CD4-positive, alpha-beta T cell treated with Interleukin-21 for 1 hour (primary cell): ENCODE measurements around the gene ELOVL3.
"Not testable (repeated sequence)": the region's sequence is repeated elsewhere in the genome, so short reads cannot be mapped to it uniquely, and the experiment has no call there.

Source experiments
- DNase-seq: peaks from one replicate; pipeline ENCODE4 v3.0.0-alpha.2; 2020

The ELOVL3 gene, protein sequence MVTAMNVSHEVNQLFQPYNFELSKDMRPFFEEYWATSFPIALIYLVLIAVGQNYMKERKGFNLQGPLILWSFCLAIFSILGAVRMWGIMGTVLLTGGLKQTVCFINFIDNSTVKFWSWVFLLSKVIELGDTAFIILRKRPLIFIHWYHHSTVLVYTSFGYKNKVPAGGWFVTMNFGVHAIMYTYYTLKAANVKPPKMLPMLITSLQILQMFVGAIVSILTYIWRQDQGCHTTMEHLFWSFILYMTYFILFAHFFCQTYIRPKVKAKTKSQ

GRCh38 chr10:102225646-102226541 is at the start of gene ELOVL3:
TSS of gene ELOVL3 (plus strand) at chr10:102226299. CDS start at chr10:102226549, 250 bp downstream.
- DNase-seq, result peak; percentile 92

DNA sequence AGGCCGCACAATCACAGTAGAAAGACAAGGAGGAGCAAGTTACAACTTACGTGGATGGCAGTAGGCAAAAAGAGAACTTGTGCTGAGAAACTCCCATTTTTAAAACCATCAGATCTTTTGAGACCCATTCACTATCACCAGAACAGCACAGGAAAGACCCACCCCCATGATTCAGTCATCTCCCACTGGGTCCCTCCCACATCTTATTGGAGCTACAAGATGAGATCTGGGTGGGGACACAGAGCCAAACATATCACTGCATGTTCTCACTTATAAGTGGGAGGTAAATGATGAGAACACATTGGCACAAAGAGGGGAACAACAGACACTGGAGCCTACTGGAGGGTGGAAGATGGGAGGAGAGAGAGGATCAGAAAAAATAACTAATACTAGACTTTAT is 41.5 kb upstream of the ELOVL3 start:
- DNase-seq, result no peak

DNA sequence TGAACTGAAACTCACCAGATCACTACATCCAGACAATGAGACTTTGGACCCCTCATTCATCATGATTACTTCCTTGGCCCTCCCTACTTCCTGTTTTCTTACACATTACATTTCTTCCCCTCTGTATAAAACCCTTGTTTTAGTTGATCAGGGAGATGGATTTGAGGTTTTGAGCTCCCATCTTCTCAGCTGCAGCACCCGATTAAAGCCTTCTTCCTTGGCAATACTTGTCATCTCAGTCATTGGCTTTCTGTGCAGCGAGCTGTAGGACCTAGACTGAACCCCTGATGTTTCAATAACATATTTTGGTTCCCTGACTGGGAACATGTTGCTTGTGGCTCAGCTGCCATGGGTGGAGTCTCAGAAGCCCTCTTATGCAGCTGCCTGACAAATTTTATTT is 40.8 kb upstream of the ELOVL3 start:
- DNase-seq, result no peak

GRCh38 chr10:102185811-102186527 is 40.1 kb upstream of the ELOVL3 start:
- DNase-seq, result no peak

DNA sequence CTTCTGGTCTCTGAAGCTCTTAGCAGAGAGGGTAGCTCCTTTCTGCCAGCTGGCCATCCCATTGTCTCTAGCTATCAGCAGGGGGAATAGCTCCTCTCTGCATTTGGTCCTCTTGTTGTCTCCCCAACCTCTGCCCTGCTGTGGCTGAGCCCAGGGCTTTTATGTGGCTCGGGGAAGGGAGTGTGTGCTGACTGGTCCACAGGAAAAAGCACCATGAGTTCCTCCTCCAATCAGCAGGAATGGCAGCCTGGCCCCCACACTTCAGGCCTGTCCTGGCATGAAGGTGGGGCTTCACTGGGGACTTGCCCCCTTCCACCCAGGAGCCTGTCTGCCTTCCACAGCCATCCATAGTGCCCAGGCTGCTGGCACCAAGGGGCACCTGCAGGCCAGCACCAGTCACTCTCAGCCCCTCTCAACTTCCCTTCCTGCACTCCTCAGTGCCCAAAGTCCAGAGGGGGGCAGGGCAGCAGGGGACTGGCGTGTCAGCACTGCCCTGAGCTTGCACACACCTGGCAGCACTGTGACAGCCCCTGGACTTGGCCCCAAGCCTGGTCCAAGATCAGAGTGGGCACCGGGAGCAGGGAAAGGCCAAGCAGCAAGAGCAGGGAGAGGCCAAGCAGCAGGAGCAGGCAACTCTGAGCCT is 37.7 kb upstream of the ELOVL3 start:
- DNase-seq, result no peak

- DNase-seq, result peak; percentile 19
These were observed 36.9 kb upstream of the ELOVL3 start for GRCh38 chr10:102188941-102189898.

GRCh38 chr10:102191956-102192355 is 34.1 kb upstream of the ELOVL3 start:
- no peak for DNase-seq

DNA sequence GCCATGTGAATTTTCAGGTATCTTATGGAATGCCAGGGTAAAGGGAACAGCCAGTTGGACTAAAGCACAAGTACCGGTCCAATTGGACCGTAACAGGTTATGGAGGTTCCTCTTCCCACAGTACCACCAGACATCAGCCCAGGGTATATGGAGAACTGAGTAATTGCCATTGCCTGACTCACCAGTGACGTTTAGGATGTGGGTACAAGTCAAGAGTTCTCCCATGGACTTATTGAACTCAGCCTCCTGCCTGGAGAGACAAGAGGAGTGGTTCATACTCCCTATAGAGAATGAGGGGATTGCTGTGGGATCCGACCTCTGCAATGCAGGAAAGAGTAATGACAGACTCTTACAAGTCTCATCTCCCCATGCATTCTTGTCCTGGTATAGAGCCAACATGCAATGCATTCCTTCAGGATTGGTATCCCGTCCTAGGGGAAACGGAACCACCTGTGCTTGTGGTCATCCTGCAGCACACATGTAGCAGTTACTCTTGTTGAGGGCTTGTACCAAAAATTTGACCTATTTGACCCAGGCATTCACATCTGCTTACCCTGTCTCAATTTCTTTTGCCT is 30.7 kb upstream of the ELOVL3 start:
- DNase-seq, result no peak

DNA sequence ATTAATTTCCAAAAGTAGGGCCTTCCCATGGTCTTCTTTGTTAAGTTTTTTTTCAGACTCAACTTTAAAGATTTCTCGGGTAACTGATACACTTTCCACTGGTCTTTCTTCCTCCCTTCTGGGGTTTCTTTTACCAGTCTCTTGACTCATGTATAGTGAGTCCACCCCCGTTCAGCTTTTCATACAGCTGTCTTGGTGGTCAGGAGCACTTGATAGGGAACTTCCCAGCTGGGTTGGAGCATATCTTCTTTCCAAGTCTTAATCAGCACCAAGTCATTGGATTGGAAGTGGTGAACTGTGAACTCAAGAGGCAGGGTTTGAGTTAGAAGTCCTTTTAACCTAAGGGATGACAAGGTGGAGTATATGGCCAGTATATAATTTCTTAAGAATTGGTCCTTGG is 29.2 kb upstream of the ELOVL3 start:
- no peak for DNase-seq

DNA sequence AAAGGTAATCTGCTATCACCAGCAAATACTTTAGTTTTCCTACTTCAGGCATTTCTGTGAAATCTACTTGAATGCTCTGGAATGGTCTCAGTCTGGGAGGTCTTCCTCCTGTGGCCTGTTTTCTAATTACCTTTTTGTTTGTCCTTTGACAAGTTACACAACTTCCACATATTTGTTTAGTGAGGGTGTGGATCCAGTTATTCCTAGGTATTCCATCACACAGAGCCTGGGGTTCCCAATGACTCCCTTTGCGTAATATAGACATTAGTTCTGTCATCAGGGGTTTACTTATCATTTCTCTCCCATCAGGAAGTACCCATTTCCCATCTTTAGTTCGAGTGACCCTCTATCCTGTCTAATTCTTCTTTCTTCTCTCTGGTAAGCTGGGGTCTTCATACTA is 28.1 kb upstream of the ELOVL3 start:
- DNase-seq, result no peak

GRCh38 chr10:102200751-102201640 is 25.1 kb upstream of the ELOVL3 start:
- DNase-seq, result no peak

- no peak for DNase-seq
These were observed 23.7 kb upstream of the ELOVL3 start for GRCh38 chr10:102202386-102202785.

DNA sequence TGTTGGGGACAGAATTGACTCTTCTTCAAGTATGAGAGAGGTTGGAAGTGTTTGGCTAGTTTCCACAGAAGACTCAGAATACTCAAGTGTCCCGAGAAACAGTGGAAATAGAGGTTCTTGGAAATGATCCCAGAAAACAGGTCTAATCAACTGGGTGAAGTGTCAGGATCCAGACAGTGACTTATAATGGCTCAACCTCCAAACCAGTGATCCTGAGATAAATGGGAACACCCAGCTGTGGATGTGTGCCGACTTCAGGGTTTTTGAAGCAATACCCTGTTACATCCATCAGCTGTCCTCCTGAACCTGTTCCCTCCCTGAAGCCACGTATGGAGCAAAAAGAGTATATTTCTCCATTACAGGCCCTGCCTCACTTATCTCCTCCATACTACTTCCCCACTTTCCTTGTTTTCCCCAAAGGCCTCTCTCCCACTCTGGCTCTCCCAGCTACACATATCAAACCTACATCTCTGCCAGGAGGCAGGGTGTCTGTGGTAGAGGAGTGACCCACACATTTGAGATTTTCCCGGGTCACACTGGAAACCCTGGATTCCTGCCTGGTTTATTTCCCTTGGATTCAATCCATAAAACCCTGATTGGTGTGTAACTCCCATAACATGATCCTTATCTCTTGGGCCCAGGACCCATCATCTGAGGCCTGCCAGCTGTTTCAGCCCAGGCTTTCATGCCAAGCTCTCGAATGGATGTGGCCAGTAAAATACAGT is 17.6 kb upstream of the ELOVL3 start:
- DNase-seq, result no peak

- DNase-seq, result no peak
These were observed 14.3 kb upstream of the ELOVL3 start for GRCh38 chr10:102211615-102212299.

DNA sequence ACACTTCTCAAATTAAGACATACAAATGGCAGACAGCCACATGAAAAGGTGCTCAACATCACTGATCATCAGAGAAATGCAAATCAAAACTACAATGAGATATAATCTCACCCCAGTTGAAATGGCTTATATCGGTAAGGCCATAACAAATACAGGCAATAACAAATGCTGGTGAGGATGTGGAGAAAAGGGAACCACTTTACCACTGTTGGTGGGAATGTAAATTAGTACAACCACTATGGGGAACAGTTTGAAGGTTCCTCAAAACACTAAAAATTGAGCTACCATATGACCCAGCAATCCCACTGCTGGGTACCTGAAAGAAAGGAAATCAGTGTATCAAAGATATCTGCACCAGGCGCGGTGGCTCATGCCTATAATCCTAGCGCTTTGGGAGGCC is 12.5 kb upstream of the ELOVL3 start:
- DNase-seq, result not testable (repeated sequence)

DNA sequence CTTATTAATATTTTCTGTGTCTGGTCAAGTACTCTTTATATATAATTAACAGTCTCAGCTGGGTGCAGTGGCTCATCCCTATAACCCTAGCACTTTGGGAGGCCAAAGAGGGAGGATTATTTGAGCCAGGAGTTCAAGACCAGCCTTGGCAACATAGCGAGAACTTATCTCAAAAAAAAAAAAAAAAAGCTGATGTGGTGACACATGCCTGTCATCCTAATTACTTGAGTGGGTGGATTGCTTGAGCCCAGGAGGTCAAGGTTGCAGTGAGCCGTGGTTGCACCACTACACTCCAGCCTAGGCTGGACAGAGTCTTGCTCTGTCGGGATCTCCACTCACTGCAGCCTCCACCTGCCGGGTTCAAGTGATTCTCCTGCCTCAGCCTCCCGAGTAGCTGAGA is 6.7 kb upstream of the ELOVL3 start:
- DNase-seq, result no peak

GRCh38 chr10:102220612-102221011 is 5.5 kb upstream of the ELOVL3 start:
- no peak for DNase-seq

DNA sequence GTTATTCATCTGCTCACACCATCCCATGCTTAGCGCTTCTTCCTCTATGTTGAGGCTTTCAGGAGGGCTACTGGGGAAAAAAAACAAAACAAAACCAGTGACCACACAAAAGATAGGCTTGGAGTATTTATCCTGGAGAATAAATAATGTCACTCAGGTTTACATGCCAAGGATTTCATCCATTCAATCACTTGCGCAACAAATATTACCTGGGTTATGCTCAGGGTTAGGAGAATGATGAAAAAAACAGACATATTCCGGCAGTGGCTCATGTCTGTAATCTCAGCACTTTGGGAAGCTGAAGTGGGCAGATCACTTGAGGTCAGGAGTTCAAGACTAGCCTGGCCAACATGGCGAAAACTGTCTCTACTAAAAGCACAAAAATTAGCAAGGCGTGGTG is 3.3 kb upstream of the ELOVL3 start:
- DNase-seq, result no peak

- no peak for DNase-seq
These were observed 407 bp downstream of the ELOVL3 start for GRCh38 chr10:102226542-102226870.
